DMS 273 (cell line): ENCODE measurements around the gene TMPRSS15.
A peak's percentile ranks its signal among the peaks of the same experiment; 100 is the strongest.
"Not testable (repeated sequence)": the region's sequence is repeated elsewhere in the genome, so short reads cannot be mapped to it uniquely, and the experiment has no call there.

Experiments used
- DNase-seq: peaks from one replicate; lab custom pipeline; 2025; ENCODE audit not compliant: unreplicated experiment; lab: John Stamatoyannopoulos, UW

The TMPRSS15 gene

GRCh38 chr21:18403735-18404450 lies at the start of gene TMPRSS15:
Gene TMPRSS15 (minus strand): TSS chr21:18403785. CDS start chr21:18403622, 163 bp downstream.
- DNase-seq, result no peak

GRCh38 chr21:18451670-18452069 lies 48.1 kb upstream of the TMPRSS15 start:
- no peak for DNase-seq

GRCh38 chr21:18449605-18450550 lies 46.3 kb upstream of the TMPRSS15 start:
- DNase-seq, result no peak

- DNase-seq, result no peak
Observed at GRCh38 chr21:18443701-18444100, 40.1 kb upstream of the TMPRSS15 start.

- no peak for DNase-seq
Observed at GRCh38 chr21:18443085-18443484, 39.5 kb upstream of the TMPRSS15 start.

GRCh38 chr21:18430341-18430740 lies 26.8 kb upstream of the TMPRSS15 start:
- DNase-seq, result no peak

- DNase-seq, result no peak
Observed at GRCh38 chr21:18424276-18424675, 20.7 kb upstream of the TMPRSS15 start.

- no peak for DNase-seq
Observed at GRCh38 chr21:18417141-18417790, 13.7 kb upstream of the TMPRSS15 start.

GRCh38 chr21:18411565-18411964 lies 8.0 kb upstream of the TMPRSS15 start:
- DNase-seq, result no peak

GRCh38 chr21:18409579-18409978 lies 6.0 kb upstream of the TMPRSS15 start:
- no peak for DNase-seq

GRCh38 chr21:18398843-18399242 lies 4.7 kb downstream of the TMPRSS15 start:
- DNase-seq, result no peak

GRCh38 chr21:18387994-18388393 lies 15.6 kb downstream of the TMPRSS15 start:
- peak; percentile 4 for DNase-seq

- DNase-seq, result peak; percentile 66
Observed at GRCh38 chr21:18384771-18385170, 18.8 kb downstream of the TMPRSS15 start.

GRCh38 chr21:18382934-18383619 lies 20.5 kb downstream of the TMPRSS15 start:
- not testable (repeated sequence) for DNase-seq

GRCh38 chr21:18382141-18382540 lies 21.4 kb downstream of the TMPRSS15 start:
- no peak for DNase-seq

GRCh38 chr21:18373606-18374005 lies 30.0 kb downstream of the TMPRSS15 start:
- no peak for DNase-seq

GRCh38 chr21:18370301-18370700 lies 33.3 kb downstream of the TMPRSS15 start:
- DNase-seq, result no peak

- DNase-seq, result peak; percentile 73
Observed at GRCh38 chr21:18369115-18369514, 34.5 kb downstream of the TMPRSS15 start.

GRCh38 chr21:18368205-18368604 lies 35.4 kb downstream of the TMPRSS15 start:
- no peak for DNase-seq

GRCh38 chr21:18356801-18357200 lies 46.8 kb downstream of the TMPRSS15 start:
- no peak for DNase-seq

GRCh38 chr21:18354947-18355346 lies 48.6 kb downstream of the TMPRSS15 start:
- no peak for DNase-seq
